Activated CD4-positive, alpha-beta T cell treated with anti-CD3 and anti-CD28 coated beads, Interleukin-2, amount 10 ng/mL, durations not matched to agents 7 days and 5 days (primary cell): ENCODE data around the gene MRPL42. TPM values are rescaled to one million over a fixed set of nuclear protein-coding genes. Genes with fewer than 3 reads are reported as not detected.

Experiments
- CTCF ChIA-PET: fragments of 350-600 bp; sonication (Branson Sonifier 250); formaldehyde crosslinking; loops from one replicate; lab custom pipeline; 2021; ENCODE audit warnings: antibody characterized with exemption; lab: Charles Lee
- POLR2A ChIA-PET: fragments of 350-600 bp; sonication (Branson Sonifier 250); formaldehyde crosslinking; loops from one replicate; lab custom pipeline; 2021; ENCODE audit warnings: antibody characterized with exemption; lab: Charles Lee
- DNase-seq: peaks from one replicate; pipeline ENCODE4 v3.0.0-alpha.2; 2020
- H3K27ac Mint-ChIP-seq: one replicate; pipeline ENCODE4 v1.8.0; 2021; ENCODE audit warnings: mild to moderate bottlenecking, moderate library complexity, mixed read lengths
- H3K27me3 Mint-ChIP-seq: one replicate; pipeline ENCODE4 v1.8.0; 2021; ENCODE audit warnings: mixed read lengths
- H3K36me3 Mint-ChIP-seq: one replicate; pipeline ENCODE4 v1.8.0; 2021; ENCODE audit warnings: low read depth, mixed read lengths
- H3K4me1 Mint-ChIP-seq: one replicate; pipeline ENCODE4 v1.8.0; 2021; ENCODE audit warnings: mixed read lengths
- H3K4me3 Mint-ChIP-seq: one replicate; pipeline ENCODE4 v1.8.0; 2021; ENCODE audit warnings: mild to moderate bottlenecking, moderate library complexity, mixed read lengths
- H3K9me3 Mint-ChIP-seq: one replicate; pipeline ENCODE4 v1.8.0; 2021; ENCODE audit warnings: mixed read lengths
- total RNA-seq, 2 experiments: library from RNA; stranded (reverse); gene quantifications; one replicate each; pipeline ENCODE4 v1.2.3, GENCODE V29; 2021

The MRPL42 gene
- total RNA-seq, 2 experiments from 2014 or later: 55.6 to 69.0 TPM

DNA sequence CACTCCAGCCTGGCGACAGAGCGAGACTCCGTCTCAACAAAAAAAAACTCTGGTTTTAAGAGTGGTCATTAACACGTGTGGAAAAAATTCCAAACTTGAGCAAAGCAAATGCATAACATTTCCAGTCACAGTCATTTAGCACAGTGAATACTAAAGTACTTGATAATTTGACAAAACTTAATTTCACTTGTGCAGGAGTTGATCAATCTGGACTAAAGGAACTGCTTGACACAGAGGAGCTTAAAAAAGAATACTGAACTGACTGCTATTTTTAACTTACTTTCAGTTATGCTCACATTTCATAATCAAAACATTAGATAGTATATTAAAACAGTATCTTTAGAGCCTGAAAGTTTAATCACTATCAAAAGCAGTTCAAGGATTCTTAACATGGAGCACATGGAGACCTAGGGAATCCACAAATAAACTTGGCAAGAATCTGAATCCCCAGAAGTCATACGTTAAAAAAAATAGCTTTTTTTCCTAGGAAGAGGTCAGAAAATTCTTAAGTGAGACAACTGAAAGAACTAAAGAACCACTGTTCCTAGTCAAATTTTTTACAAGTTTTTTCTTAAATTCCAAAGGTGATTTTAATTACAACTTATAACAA is 33.0 kb upstream of the MRPL42 start:
- H3K4me1 Mint-ChIP-seq: peaks cover 72% of the 10 kb centered on the region
- POLR2A ChIA-PET: no interaction called here
- no peak overlapping the region for H3K27ac Mint-ChIP-seq

DNA sequence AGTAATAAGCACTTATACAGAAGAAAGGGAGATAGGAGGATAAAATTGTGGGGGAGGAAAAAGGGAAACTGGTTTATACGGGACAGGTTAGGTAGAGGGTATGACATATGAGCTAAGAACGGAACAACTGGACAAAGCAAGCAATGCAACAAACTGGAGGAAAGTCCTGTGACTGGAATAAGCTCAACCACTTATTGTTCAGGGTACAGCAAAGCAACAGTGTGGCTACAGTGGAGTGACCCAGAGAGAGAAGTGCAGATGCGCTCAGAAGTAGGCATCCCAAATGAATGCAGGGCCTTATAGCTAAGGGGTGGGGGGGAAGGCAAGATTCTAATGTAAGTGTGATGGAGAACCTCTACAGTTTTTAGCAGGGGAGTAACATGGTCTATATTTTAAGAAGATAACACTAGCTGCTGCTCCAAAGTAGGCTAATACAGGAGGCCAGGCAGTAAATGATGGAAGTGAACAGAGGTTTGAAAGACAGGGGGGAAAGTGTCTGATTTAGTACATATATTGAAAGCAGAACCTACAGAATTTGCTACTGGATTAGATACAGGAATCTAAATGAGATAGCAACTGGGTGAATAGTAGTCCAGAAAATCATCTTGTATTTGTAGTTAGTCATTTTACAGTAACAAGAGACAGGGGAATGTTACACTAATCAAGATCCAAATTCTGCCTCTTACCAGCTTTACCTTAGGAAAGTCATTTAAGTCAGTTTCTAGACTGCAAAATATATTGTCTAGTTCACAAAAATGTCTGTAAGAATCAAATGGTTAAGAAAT is 28.9 kb upstream of the MRPL42 start:
- no peak overlapping the region for H3K27ac Mint-ChIP-seq
- no peak for DNase-seq
- POLR2A ChIA-PET: interaction anchor here (0.6 kb wide), 1 partner anchor 129 kb away, joined by 3 read pairs; no protein-coding TSS in a partner anchor
- peaks cover 76% of the 10 kb centered on the region for H3K4me1 Mint-ChIP-seq
- H3K4me3 Mint-ChIP-seq: peak overlapping the region; percentile 58
- H3K36me3 Mint-ChIP-seq: peaks cover 8% of the 10 kb centered on the region
- H3K27me3 Mint-ChIP-seq: no peaks in the 10 kb centered on the region
- no peaks in the 10 kb centered on the region for H3K9me3 Mint-ChIP-seq
- CTCF ChIA-PET: interaction anchor here (0.7 to 1.5 kb wide), 5 partner anchors 8 to 663 kb away, joined by 3 to 4 read pairs (median 4); no protein-coding TSS in a partner anchor

More for the DNA sequence above, 33.0 kb upstream of the MRPL42 start:
- DNase-seq: no peak
- Mint-ChIP-seq H3K36me3 (peaks cover 9% of the 10 kb centered on the region), H3K27me3 (no peaks in the 10 kb centered on the region), H3K9me3 (no peaks in the 10 kb centered on the region), H3K4me3 (no peak overlapping the region)
- CTCF ChIA-PET: interaction anchor here (0.6 to 1.3 kb wide), 3 partner anchors 156 to 1189 kb away, joined by 3 to 4 read pairs (median 3); no protein-coding TSS in a partner anchor

DNA sequence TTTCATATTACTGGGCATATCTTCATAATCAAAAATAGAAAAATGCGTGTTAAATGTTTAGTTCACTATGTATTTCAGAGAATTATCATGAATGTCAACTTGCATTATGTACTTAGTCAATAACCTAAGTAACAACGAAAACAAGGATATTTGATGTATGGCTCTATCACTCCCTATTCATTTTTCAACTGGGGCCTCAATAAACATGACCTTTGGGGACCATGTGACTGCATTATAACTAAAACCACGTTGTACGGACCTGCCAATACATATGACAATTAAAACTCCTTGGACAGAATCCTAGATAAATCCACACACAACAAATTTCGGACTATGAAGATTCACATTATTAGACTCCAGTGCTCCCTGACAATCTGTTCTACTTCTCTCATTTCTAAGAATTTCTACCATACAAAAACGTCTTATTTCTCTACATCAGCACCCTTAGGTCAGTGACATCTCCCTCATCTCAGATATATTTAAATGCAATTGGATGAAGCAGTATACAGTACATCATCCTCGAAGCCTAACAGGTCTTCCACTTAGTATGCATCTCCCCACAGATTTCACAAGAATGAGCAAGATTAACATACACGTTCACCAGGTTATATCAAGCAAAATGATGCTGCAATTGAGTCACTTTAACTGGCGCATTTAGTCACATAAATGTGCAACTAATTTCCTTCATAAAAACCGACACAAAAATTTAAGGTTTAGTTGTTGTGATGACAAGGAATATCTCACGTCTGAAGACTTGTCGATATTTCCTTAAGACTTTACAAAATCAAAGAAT is 27.1 kb upstream of the MRPL42 start:
- peaks cover 65% of the 10 kb centered on the region for H3K4me1 Mint-ChIP-seq
- DNase-seq: no peak
- H3K4me3 Mint-ChIP-seq: peak overlapping the region; percentile 86
- no peaks in the 10 kb centered on the region for H3K27me3 Mint-ChIP-seq
- peaks cover 8% of the 10 kb centered on the region for H3K36me3 Mint-ChIP-seq
- CTCF ChIA-PET: no interaction called here
- POLR2A ChIA-PET: no interaction called here
- peak overlapping the region; percentile 93 for H3K27ac Mint-ChIP-seq
- H3K9me3 Mint-ChIP-seq: no peaks in the 10 kb centered on the region

DNA sequence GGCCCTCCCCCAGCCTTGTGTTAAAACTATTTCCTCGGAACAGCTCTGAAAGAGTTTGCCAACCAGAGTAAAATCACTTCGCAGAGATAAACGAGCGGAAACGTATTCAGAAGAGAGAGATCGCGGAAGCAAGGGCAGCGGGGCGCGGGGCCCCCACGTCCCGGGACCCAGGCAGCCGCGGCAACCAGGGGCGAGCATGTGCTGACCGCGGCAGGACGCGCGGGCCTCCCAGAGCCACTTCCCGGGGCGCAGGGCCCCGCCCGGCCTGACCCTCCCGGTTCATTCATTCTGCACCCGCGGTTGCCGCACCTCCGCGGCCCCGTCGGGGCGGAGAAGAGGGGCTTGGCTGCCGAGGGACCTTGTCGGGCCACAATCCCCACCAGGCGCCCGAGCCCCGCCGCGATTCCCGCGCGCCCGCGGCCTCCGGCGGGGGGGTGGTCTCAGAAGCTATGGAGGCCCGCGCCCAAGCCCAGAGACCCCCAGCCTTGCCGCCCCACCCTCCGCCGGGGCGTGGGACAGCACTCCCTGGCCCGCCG is 26.2 kb upstream of the MRPL42 start:
- Mint-ChIP-seq H3K36me3 (peaks cover 7% of the 10 kb centered on the region), H3K27me3 (no peaks in the 10 kb centered on the region), H3K27ac (peak overlapping the region; percentile 93), H3K4me1 (peaks cover 57% of the 10 kb centered on the region), H3K9me3 (no peaks in the 10 kb centered on the region), H3K4me3 (peak overlapping the region; percentile 86)
- ChIA-PET POLR2A (no interaction called here), CTCF (no interaction called here)
- DNase-seq: peak; percentile 51

- H3K9me3 Mint-ChIP-seq: no peaks in the 10 kb centered on the region
- peaks cover 50% of the 10 kb centered on the region for H3K4me1 Mint-ChIP-seq
- ChIA-PET CTCF (no interaction called here), POLR2A (no interaction called here)
- peaks cover 2% of the 10 kb centered on the region for H3K36me3 Mint-ChIP-seq
- DNase-seq: peak; percentile 96
- H3K4me3 Mint-ChIP-seq: peak within 1 kb of the TSS; percentile 89
- H3K27me3 Mint-ChIP-seq: no peaks in the 10 kb centered on the region
- H3K27ac Mint-ChIP-seq: peak within 1 kb of the TSS; percentile 98
Measured at GRCh38 chr12:93441617-93442410, 25.5 kb upstream of the MRPL42 start, which contains the start of gene UBE2N. Gene UBE2N, minus strand, starts transcription at chr12:93441947. Its CDS starts 63 bp downstream, at chr12:93441884.

DNA sequence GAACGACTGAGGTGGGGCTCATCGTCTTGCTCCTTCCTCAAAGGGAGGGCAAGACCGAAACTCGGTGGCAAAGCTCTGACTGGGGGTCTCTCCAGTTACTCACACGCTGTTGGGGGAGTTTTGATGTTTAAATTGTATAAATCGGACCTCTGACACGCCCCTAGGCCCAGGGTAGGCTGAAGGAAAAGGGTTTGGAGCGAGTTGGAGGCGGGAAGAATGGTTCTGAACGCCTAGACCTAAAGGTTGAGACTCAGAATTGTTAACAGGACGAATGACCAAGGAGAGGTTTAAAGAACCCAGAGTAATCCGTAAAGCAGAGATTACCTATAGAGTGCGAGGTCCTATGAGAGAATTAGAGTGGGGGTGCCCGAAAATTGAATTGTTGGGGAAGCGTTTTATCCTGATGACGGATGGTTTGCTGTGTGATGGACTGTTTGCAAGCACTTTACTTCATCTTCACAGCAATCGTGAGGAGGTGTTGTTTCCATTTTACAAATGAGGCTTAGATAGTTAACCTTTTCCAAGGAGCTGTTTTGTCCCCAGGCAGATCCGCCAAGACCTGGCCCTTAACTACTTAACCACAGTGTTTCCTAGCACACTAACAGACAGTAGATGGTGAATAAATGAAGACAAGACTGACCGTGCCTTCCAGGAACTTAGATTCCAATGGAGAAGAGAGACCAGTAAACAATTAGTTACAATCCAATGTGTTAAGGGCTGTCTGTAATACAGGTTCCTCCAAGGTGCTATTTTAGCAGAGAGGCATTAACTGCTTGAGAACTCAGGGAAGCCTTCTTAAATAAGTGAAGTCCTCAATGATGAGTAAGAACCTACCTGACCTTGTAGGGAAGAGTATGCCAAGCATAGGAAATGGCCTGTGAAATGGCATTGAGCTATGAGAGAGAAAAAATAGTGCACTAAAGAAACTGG is 24.6 kb upstream of the MRPL42 start:
- H3K27ac Mint-ChIP-seq: peak overlapping the region; percentile 98
- H3K4me3 Mint-ChIP-seq: peak overlapping the region; percentile 89
- no peak for DNase-seq
- peaks cover 2% of the 10 kb centered on the region for H3K36me3 Mint-ChIP-seq
- no peaks in the 10 kb centered on the region for H3K27me3 Mint-ChIP-seq
- H3K9me3 Mint-ChIP-seq: no peaks in the 10 kb centered on the region
- peaks cover 50% of the 10 kb centered on the region for H3K4me1 Mint-ChIP-seq
- ChIA-PET POLR2A (no interaction called here), CTCF (interaction anchor here (0.5 to 1.7 kb wide), 2 partner anchors 22 to 110 kb away, joined by 3 read pairs; no protein-coding TSS in a partner anchor)

GRCh38 chr12:93443576-93443975 is 23.7 kb upstream of the MRPL42 start:
- Mint-ChIP-seq H3K4me3 (no peak overlapping the region), H3K27me3 (no peaks in the 10 kb centered on the region), H3K9me3 (no peaks in the 10 kb centered on the region), H3K27ac (no peak overlapping the region), H3K36me3 (peaks cover 2% of the 10 kb centered on the region), H3K4me1 (peaks cover 48% of the 10 kb centered on the region)
- DNase-seq: no peak
- CTCF ChIA-PET: interaction anchor here (1.7 kb wide), 1 partner anchor 22 kb away, joined by 3 read pairs; no protein-coding TSS in a partner anchor
- POLR2A ChIA-PET: no interaction called here

- ChIA-PET CTCF (no interaction called here), POLR2A (no interaction called here)
- no peak overlapping the region for H3K4me3 Mint-ChIP-seq
- peak; percentile 42 for DNase-seq
- peaks cover 31% of the 10 kb centered on the region for H3K4me1 Mint-ChIP-seq
- H3K27me3 Mint-ChIP-seq: no peaks in the 10 kb centered on the region
- no peaks in the 10 kb centered on the region for H3K36me3 Mint-ChIP-seq
- peaks cover 1% of the 10 kb centered on the region for H3K9me3 Mint-ChIP-seq
- peak overlapping the region; percentile 71 for H3K27ac Mint-ChIP-seq
Measured at GRCh38 chr12:93447555-93448290, 19.6 kb upstream of the MRPL42 start.

DNA sequence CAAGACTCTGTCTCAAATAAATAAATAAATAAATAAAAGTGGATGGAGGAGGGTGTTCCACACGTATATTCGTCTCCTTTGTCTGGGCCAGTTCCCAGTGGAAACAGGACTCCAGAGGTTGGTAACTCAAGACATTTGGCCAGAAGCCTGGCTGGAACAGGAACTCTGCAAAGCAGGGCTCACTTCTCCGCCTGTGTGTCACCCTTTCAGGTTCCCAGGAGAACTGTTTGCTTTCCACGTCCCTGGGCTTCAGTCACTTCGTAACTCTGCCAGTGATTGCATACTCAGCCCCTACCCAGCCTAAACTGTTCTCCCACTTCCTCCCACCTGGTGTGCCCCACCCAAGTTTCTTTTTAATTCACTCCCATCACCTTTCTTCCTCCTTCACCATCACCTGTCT is 18.5 kb upstream of the MRPL42 start:
- DNase-seq: no peak
- Mint-ChIP-seq H3K27ac (peak overlapping the region; percentile 77), H3K4me1 (peaks cover 23% of the 10 kb centered on the region), H3K4me3 (no peak overlapping the region), H3K27me3 (no peaks in the 10 kb centered on the region), H3K36me3 (no peaks in the 10 kb centered on the region), H3K9me3 (peaks cover 1% of the 10 kb centered on the region)
- ChIA-PET CTCF (no interaction called here), POLR2A (no interaction called here)

GRCh38 chr12:93449277-93449676 is 18.0 kb upstream of the MRPL42 start:
- H3K27me3 Mint-ChIP-seq: no peaks in the 10 kb centered on the region
- no peaks in the 10 kb centered on the region for H3K36me3 Mint-ChIP-seq
- H3K27ac Mint-ChIP-seq: peak overlapping the region; percentile 77
- H3K9me3 Mint-ChIP-seq: peaks cover 1% of the 10 kb centered on the region
- ChIA-PET POLR2A (no interaction called here), CTCF (interaction anchor here (0.6 kb wide), 1 partner anchor 540 kb away, joined by 3 read pairs; no protein-coding TSS in a partner anchor)
- DNase-seq: no peak
- peaks cover 23% of the 10 kb centered on the region for H3K4me1 Mint-ChIP-seq
- H3K4me3 Mint-ChIP-seq: no peak overlapping the region
